C4-2B (cell line): ENCODE results near the gene RNASEH2A.
A peak's percentile ranks its signal among the peaks of the same experiment; 100 is the strongest.

Source experiments
- H3K27ac ChIP-seq: fragments of 450-650 bp; 2 replicates; pipeline ENCODE4 v1.5.1; 2017
- ZFX ChIP-seq: fragments of 450-650 bp; IDR thresholded peaks from 2 replicates; pipeline ENCODE4 v1.6.1; 2017
- TF ChIP-seq, protein P1 (sequence below): fragments of 450-650 bp; conservative IDR thresholded peaks from 2 replicates; pipeline ENCODE4 v1.5.1; 2017; ENCODE audit warnings: mild to moderate bottlenecking

RNASEH2A gene

DNA sequence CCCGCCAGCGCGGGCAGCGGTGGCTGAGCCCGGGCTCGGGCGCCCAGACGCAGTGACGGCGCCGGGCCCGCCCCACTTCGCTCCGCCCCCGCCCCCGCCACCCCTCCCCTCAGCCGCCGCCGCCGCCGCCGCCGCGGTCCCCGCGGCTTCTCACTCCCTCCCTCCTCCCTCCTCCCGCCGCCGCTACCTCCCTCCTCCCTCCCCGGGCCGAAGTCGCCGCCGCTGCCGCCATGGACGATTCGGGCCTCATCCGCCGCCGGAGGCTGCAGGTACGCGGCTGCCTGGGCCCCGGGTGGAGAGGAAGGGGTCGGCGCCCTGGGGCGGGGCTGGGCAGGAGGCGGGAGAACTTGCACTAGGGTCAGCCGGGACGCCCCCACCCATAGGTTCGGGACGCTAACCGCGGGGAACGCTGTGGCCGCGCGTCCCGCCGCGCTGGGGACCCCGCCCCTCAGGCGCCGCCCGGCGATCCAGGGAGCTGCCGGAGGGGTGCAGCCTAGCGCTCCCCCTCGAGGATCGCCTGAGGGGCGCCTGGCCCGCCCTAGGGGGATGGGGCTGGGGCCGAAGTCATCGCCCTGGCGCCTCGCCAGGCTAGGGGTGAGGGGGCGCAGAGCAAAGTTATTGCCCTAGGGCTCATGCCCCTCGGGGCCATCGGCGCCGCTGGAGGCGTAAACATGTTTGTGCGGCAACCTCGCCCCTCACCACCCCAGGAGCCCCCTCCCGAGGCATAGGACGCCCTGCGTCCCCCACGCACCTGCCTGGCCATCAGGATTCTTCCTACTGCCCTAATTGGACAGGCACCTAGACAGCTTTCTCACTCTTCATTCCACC lies 27.6 kb downstream of the RNASEH2A start:
- TF ChIP-seq, protein P1, sequence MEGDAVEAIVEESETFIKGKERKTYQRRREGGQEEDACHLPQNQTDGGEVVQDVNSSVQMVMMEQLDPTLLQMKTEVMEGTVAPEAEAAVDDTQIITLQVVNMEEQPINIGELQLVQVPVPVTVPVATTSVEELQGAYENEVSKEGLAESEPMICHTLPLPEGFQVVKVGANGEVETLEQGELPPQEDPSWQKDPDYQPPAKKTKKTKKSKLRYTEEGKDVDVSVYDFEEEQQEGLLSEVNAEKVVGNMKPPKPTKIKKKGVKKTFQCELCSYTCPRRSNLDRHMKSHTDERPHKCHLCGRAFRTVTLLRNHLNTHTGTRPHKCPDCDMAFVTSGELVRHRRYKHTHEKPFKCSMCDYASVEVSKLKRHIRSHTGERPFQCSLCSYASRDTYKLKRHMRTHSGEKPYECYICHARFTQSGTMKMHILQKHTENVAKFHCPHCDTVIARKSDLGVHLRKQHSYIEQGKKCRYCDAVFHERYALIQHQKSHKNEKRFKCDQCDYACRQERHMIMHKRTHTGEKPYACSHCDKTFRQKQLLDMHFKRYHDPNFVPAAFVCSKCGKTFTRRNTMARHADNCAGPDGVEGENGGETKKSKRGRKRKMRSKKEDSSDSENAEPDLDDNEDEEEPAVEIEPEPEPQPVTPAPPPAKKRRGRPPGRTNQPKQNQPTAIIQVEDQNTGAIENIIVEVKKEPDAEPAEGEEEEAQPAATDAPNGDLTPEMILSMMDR: no peak
- no peak for TF ChIP-seq ZFX
- no peak overlapping the region for H3K27ac ChIP-seq

DNA sequence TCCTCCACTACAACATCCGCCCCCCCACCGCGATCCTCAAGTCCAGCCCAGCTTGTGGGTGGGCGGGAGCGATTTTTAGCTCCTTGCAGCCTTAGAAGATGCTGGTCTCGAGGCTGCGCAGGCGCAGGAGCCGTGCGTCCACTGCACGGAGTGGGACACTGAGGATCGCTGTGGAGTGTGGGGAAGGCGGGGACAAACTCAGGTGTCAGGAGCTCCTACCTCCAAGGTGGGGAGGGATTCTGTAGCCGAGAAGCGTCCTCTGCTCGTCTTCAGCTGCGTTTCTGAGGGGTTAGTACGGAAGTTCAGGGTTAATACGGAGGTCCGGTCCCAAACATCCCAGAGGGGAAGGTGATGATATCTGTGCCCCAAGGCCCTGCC lies 28.2 kb downstream of the RNASEH2A start, which contains the start of gene RTBDN:
Gene RTBDN (minus strand): TSS at position 14 of the 378 bp plus-strand sequence. CDS start 4,600 bp downstream, outside the sequence.
- H3K27ac ChIP-seq: no peak within 1 kb of the TSS

DNA sequence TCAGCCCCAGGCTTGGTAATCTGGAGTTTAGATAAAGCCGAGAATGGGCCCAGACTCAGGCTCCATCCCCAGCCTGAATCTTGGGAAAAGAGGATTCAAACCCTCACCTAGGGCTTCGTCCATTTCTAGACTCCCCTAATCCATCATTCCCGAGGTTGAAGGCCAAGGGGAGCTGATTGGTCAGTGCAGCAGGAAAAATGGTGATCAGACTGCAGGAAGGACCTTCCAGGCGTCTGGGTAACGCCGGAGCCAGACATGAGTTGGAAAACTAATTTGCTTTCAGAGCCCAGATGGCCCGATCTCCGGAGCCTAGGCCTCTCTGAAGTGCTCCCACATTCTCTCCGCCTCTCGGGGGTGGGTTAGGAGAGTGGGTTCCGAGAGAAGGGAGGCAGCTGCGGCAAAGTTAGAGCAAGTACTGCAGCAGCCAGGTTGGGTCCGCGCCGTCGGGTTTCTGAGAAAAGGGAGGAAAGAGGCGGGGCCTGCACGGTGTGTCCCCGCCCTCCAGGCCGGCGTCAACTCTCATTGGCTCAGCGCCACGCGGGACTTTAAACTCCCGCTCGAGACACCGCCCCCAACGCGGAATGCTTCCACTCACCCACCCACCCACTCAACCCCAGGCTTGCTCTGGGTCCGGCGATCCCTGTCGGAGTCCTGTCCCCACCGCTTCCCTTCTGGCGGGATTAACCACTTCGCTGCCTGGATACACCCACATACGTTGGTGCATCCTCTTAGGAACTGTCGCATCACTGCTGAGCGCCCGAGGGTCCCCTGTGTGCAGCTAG lies 28.8 kb downstream of the RNASEH2A start:
- TF ChIP-seq, protein P1: no peak
- no peak for TF ChIP-seq ZFX

More for the DNA sequence above, 28.2 kb downstream of the RNASEH2A start, which contains the start of gene RTBDN:
- TF ChIP-seq ZFX: no peak
- TF ChIP-seq, protein P1: no peak

DNA sequence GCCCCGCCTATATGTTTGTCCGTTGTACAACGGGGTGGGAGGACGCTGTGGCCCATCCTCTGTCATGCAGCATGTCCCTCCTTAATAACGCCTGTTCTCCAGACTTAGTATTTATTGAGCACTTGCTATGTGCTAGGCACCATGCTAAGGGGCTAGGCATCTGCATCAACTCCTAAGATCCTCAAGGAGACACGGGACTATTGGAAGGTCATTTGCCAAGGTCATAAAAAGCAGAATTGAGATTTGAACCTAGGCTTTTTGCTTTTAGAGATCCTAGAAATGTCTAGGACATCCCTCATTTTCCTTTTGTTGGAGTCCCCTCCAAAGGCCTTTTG lies 30.1 kb downstream of the RNASEH2A start:
- H3K27ac ChIP-seq: no peak overlapping the region
- TF ChIP-seq ZFX: no peak
- TF ChIP-seq, protein P1: no peak

More for the DNA sequence above, 28.8 kb downstream of the RNASEH2A start:
- no peak overlapping the region for H3K27ac ChIP-seq

DNA sequence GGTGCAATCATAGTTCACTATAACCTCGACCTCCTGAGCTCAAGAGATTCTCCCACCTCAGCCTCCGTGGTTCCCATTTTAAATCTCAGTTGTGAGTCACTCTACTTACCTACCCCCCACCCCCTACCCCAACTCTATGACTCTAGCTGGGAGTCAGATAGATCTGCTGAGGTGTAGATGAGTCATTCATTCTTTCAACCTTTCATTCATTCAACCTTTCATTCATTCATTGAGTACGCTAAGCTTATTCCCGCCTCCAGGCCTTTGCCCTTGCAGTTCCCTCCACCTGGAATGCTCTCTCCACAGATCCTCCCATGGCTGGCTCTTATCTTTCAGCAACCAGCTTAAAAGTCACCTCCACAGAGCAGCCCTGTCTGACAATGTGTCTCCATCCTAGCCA lies 30.8 kb downstream of the RNASEH2A start:
- no peak for TF ChIP-seq ZFX
- TF ChIP-seq, protein P1: no peak
- no peak overlapping the region for H3K27ac ChIP-seq

DNA sequence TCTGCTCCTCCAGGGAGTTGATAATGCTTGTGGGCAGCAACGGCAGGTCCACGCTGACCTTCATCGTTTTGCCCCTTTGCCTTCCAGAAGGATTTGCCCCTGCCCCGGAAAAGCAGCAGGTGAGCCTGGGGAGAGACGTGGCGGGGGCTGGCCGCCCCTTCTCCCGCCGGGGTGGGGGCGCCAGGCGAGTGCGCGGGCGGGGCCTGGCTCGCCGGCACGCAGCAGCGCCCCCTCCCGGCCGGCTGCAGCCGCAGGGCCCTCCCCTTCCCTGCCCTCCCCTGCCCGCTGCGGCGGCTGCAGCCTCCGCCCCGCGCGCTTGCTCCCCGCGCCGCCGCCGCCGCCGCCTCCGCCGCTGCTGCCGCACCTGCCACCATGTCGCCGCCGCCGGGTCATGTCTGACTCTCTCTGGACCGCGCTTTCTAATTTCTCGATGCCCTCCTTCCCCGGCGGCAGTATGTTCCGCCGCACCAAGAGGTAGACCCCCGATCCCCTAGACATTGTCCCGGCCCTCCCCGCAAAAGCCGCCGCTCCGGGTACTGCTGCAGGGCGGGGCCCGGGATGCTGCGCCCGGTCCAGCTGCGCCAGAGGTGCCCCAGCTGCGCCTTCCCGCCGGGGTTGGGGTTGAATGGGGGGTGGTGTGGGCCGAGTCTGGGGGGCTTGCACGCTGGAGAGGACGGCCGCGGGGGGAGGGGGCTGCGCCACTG lies 31.9 kb downstream of the RNASEH2A start, which contains the start of gene MAST1:
Gene MAST1 (plus strand): TSS at position 334 of the 704 bp plus-strand sequence. CDS start 58 bp downstream, at position 392.
- TF ChIP-seq, protein P1: peak; percentile 97
- no peak for TF ChIP-seq ZFX
- H3K27ac ChIP-seq: peak within 1 kb of the TSS; percentile 10
